GM21381 (cell line): ENCODE measurements around the gene SIK2.

Experiments
- ATAC-seq: cut with Tn5 transposase; IDR thresholded peaks from one replicate; pipeline ENCODE4 v1.9.1; 2021; ENCODE audit warnings: mild to moderate bottlenecking, moderate library complexity; ENCODE audit not compliant: unreplicated experiment

SIK2 gene

GRCh38 chr11:111778047-111778558 is 175.9 kb downstream of the SIK2 start:
- ATAC-seq: no peak

- no peak for ATAC-seq
Observed at GRCh38 chr11:111779118-111779517, 176.9 kb downstream of the SIK2 start.
